Endothelial cell of umbilical vein (primary cell): Measurements from ENCODE around the gene KRTAP5-1. TPM values are rescaled to one million over a fixed set of nuclear protein-coding genes. Genes with fewer than 3 reads are reported as not detected.

Experiments used
- BruUV-seq: library from RNA; stranded (reverse); fragments of 400-500 nt; replicated peaks from 2 replicates; lab custom pipeline; 2021; lab: Mats Ljungman, UMichigan
- CTCF ChIA-PET: fragments of 300-600, 350-600 bp; sonication (Branson Sonifier 250); formaldehyde crosslinking; loops from one replicate; lab custom pipeline; 2021; ENCODE audit warnings: antibody characterized with exemption, inconsistent platforms; lab: Charles Lee
- POLR2A ChIA-PET: fragments of 300-600, 350-600 bp; sonication (Branson Sonifier 250); formaldehyde crosslinking; loops from one replicate; lab custom pipeline; 2021; ENCODE audit warnings: antibody characterized with exemption, inconsistent platforms; lab: Charles Lee
- DNase-seq: peaks from one replicate; pipeline ENCODE4 v3.0.0-alpha.2; 2011; ENCODE audit warnings: low read depth, low spot score
- FAIRE-seq: peaks from 2 replicates; lab custom pipeline; 2011; peaks lifted over from hg19 to GRCh38; lab: Jason Lieb, UNC
- H2AFZ ChIP-seq: 2 replicates; pipeline ENCODE4 v1.6.0; 2012; ENCODE audit warnings: low read depth, low read length, control low read depth, inconsistent platforms
- H3K27ac ChIP-seq: 2 replicates; pipeline ENCODE4 v1.5.1; 2011; ENCODE audit warnings: low read depth, mild to moderate bottlenecking, control low read depth, low read length, moderate library complexity; ENCODE audit not compliant: insufficient read depth
- H3K27me3 ChIP-seq, 2 experiments: 2 replicates each; pipeline versions ENCODE4 v1.6.0 to v1.6.1; 2011; ENCODE audit warnings: low read length in 2 of 2, mixed read lengths in 1 of 2; ENCODE audit not compliant: control insufficient read depth in 2 of 2, insufficient read depth in 2 of 2
- H3K36me3 ChIP-seq, 2 experiments: 2 replicates in 1 of 2; 3 replicates in 1 of 2; pipeline ENCODE4 v1.5.1; 2011; ENCODE audit warnings: low read length in 2 of 2, mild to moderate bottlenecking in 1 of 2, moderate library complexity in 1 of 2; ENCODE audit not compliant: control insufficient read depth in 2 of 2, insufficient read depth in 2 of 2; ENCODE audit errors: extremely low read depth in 1 of 2
- H3K4me1 ChIP-seq: 3 replicates; pipeline ENCODE4 v1.5.1; 2011; ENCODE audit warnings: mild to moderate bottlenecking, low read length; ENCODE audit not compliant: control insufficient read depth, insufficient read depth; ENCODE audit errors: extremely low read depth
- H3K4me2 ChIP-seq: 2 replicates; pipeline ENCODE4 v1.6.1; 2011; ENCODE audit warnings: low read length, control low read depth, mixed read lengths; ENCODE audit not compliant: insufficient read depth
- H3K4me3 ChIP-seq, 3 experiments: fragments of 200-600 bp in 1 of 3; sonication (generic), shearing (Covaris generic) in 1 of 3; replicated peaks in 1 of 3; 2 replicates each; pipeline ENCODE4 v1.5.1; 2011 to 2016; ENCODE audit warnings: control low read depth in 3 of 3, low read length in 3 of 3, mild to moderate bottlenecking in 2 of 3, inconsistent platforms in 1 of 3, low read depth in 1 of 3, moderate library complexity in 1 of 3; ENCODE audit not compliant: insufficient read depth in 1 of 3
- H3K79me2 ChIP-seq: 2 replicates; pipeline ENCODE4 v1.6.0; 2012; ENCODE audit warnings: low read length, inconsistent platforms; ENCODE audit not compliant: control insufficient read depth, insufficient read depth
- H3K9ac ChIP-seq: replicated peaks from 2 replicates; pipeline ENCODE3; 2011; ENCODE audit warnings: low read length, control low read depth; ENCODE audit not compliant: insufficient read depth; ENCODE audit errors: extremely low read depth
- H3K9me1 ChIP-seq: replicated peaks from 3 replicates; pipeline ENCODE4 v1.6.0; 2011; ENCODE audit warnings: mild to moderate bottlenecking, low read length; ENCODE audit not compliant: control insufficient read depth, insufficient read depth; ENCODE audit errors: extremely low read depth
- H3K9me3 ChIP-seq: replicated peaks from 2 replicates; pipeline ENCODE4 v1.5.1; 2012; ENCODE audit warnings: low read length, inconsistent platforms; ENCODE audit not compliant: control insufficient read depth, insufficient read depth
- H4K20me1 ChIP-seq: replicated peaks from 2 replicates; pipeline ENCODE3; 2011; ENCODE audit warnings: mild to moderate bottlenecking, low read length; ENCODE audit not compliant: control insufficient read depth, insufficient read depth; ENCODE audit errors: extremely low read depth
- EZH2 ChIP-seq: IDR thresholded peaks from 2 replicates; pipeline ENCODE4 v1.6.1; 2012; ENCODE audit warnings: borderline replicate concordance, low read depth, mild to moderate bottlenecking, moderate library complexity, low read length, inconsistent platforms; ENCODE audit not compliant: severe bottlenecking
- JUN ChIP-seq: IDR thresholded peaks from 2 replicates; pipeline ENCODE4 v1.6.1; 2011; ENCODE audit warnings: borderline replicate concordance, low read depth; ENCODE audit not compliant: insufficient read length, insufficient read depth
- dilution Hi-C: fragments of 300-500 bp; cut with MboI; formaldehyde crosslinking; loops from one replicate; pipeline ENCODE4 v1.15.0; 2019; ENCODE audit warnings: low sequenced_read_pairs; ENCODE audit not compliant: extremely low pct_ligation_motif_present
- intact Hi-C: fragments of 100-400 bp; cut with micrococcal nuclease; formaldehyde crosslinking; loops from one replicate; pipeline ENCODE4 v1.10.0; 2022
- polyA plus RNA-seq, 4 experiments: library from polyadenylated mRNA; depleted of rRNA in 3 of 4; stranded (reverse) in 3 of 4; unstranded in 1 of 4; fragments of >200 nt; gene quantifications; 2 replicates each; pipeline versions ENCODE4 v1.2.1 to v1.2.3, GENCODE V29; 2011 to 2012; ENCODE audit warnings: missing spikeins in 1 of 4
- total RNA-seq: library from RNA; stranded (reverse); gene quantifications from 2 replicates; pipeline ENCODE4 v1.2.3, GENCODE V29; 2021
- TF ChIP-seq, protein P1 (sequence below): IDR thresholded peaks from 2 replicates; pipeline ENCODE4 v1.6.1; 2011; ENCODE audit not compliant: insufficient read depth, insufficient read length

Gene KRTAP5-1
- total and polyA plus RNA-seq, 2 donors (not counting 3 experiments of a cell fraction or from before 2014, with no cell fraction given) = not detected

DNA sequence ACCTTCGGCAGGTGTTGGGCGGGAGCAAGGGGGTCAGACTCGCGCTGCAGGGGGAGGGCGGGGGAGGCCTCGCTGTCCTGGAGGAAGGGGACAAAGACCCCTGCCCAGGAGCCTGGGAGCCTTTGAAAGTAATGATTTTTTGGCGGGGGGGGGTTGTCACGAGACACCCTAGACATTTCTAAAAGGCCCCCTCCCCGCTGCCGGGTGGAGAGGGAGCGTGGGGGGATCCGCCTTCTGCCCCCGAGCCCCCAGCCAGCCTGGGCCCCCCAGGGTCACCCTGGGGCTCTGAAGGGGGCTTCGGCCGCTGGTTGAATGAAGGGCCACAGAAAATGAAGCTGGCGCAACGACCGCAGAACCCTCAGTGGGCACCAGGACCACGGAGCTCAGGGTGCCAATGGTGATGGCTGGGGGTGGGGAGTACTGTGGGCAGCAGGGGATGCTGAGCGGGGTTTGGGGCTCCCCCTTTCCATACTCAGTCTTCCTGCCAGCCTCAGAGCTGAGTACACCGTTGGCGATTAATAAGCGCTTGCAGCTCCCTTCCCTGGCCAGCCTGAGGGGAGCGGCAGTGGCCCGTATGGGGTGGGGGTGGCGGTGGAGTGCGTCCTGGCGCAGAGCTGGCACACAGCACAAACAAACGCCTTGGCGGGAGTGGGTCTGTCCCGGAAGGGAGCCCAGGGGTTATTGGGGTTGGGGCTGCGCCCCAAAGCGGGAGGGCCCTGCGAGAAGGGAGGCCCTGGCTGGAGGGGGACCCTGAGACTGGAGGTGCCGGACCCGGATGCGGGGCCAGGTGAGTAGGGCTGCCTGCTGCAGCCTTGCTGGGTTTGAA, 11.8 kb downstream of the KRTAP5-1 start:
- no peak overlapping the region for H3K27ac ChIP-seq
- no peaks in the 10 kb centered on the region for H3K9me3 ChIP-seq
- H3K79me2 ChIP-seq = no peaks in the 10 kb centered on the region
- intact Hi-C loops = loop anchor here (5.0 to 10.0 kb wide), 3 partner anchors 36 to 311 kb away; partner anchors contain the start of gene TOLLIP
- ChIA-PET CTCF (interaction anchor here (1.0 to 7.6 kb wide), 8 partner anchors 9 to 371 kb away, joined by 3 to 313 read pairs (median 14); no protein-coding TSS in a partner anchor), POLR2A (no interaction called here)
- FAIRE-seq (no peak), DNase-seq (no peak)
- H3K27me3 ChIP-seq = peaks cover 10 to 16% of the 10 kb centered on the region in 2 experiments
- H3K4me1 ChIP-seq = peaks cover 5% of the 10 kb centered on the region
- H4K20me1 ChIP-seq = no peaks in the 10 kb centered on the region
- H3K9ac ChIP-seq = no peak overlapping the region
- H3K4me2 ChIP-seq = no peak overlapping the region
- peak overlapping the region in 1 of 3 experiments; percentile 42 for H3K4me3 ChIP-seq
- TF ChIP-seq JUN = no peak
- TF ChIP-seq EZH2 = peak; percentile 86
- no peaks in the 10 kb centered on the region for H3K36me3 ChIP-seq
- no peaks in the 10 kb centered on the region for H3K9me1 ChIP-seq
- dilution Hi-C loops = no loop called here
- BruUV-seq = no TSS peak
- no peak overlapping the region for H2AFZ ChIP-seq

DNA sequence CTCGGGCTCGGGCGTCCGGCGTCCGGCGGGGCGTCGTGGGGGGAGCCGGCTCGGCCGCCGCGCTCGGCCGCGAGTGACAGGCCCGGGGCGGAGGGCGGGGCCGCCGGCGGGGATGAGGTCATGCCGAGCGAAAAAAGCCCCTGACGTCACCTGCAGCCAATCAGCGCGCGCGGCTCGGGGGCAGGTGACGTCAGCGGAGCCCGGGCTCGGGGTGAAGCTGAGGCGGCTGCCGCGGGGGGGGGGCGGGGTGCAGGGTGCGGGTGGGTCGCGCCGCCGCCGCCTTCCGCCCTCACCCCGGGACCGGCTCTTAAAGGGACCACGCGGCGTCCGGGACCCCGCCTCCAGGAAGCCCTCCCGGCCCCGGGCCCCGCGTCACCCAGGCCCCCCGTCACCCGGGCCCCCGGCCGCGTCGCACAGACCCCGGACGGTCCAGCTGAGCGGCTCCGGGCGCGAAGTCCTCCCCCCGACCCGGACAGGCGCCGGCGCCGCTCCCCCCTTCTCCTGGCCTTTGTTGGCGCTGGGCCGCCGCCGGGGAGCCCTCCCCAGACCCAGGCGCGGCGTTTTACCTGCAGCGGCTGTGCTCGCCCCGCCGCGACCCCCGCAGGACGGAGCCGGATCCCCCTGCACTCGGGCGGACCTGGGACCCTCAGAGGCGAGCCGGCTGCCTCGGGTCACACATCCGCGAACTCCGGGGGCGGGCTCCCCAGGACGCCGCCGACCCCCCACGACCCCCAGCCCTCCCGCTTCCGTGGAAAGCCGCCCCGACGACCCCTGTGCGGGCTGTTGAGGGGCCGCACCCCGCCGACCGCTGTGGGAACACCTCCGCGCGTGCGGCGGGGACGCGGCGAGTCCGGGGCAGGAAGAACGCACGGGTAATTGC, 12.6 kb downstream of the KRTAP5-1 start, which contains the start of gene DUSP8:
Gene DUSP8, minus strand, starts transcription at position 75 of the 880 bp plus-strand sequence. CDS start 6,445 bp downstream, outside the sequence.
- intact Hi-C loops (loop anchor here (5.0 to 10.0 kb wide), 3 partner anchors 35 to 310 kb away; partner anchors contain the start of gene TOLLIP), dilution Hi-C loops (no loop called here)
- Histone ChIP-seq H3K9ac (peak within 1 kb of the TSS; percentile 86), H3K36me3 (no peaks in the 10 kb centered on the region), H3K9me3 (no peaks in the 10 kb centered on the region), H3K9me1 (no peaks in the 10 kb centered on the region), H3K4me2 (peak within 1 kb of the TSS; percentile 47), H3K27ac (peak within 1 kb of the TSS; percentile 29), H2AFZ (peak within 1 kb of the TSS; percentile 51), H4K20me1 (no peaks in the 10 kb centered on the region), H3K27me3 (peaks cover 10 to 16% of the 10 kb centered on the region in 2 experiments), H3K4me3 (peak within 1 kb of the TSS; percentile 29 to 43 (median 42)), H3K4me1 (peaks cover 5% of the 10 kb centered on the region), H3K79me2 (no peaks in the 10 kb centered on the region)
- DNase-seq (peak; percentile 80), FAIRE-seq (peak; percentile 64)
- TF ChIP-seq, protein P1, sequence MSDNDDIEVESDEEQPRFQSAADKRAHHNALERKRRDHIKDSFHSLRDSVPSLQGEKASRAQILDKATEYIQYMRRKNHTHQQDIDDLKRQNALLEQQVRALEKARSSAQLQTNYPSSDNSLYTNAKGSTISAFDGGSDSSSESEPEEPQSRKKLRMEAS = no peak
- TF ChIP-seq JUN = peak; percentile 73
- CTCF ChIA-PET = interaction anchor here (1.0 to 7.6 kb wide), 5 partner anchors 12 to 370 kb away, joined by 3 to 313 read pairs (median 14); no protein-coding TSS in a partner anchor
- TSS peak; percentile 53 for BruUV-seq
- POLR2A ChIA-PET = no interaction called here
